ENCODE measurements around the gene MAP3K21.

- TF ChIP-seq CTCF (conservative IDR thresholded peaks at IDR 0.05 in 1 of 2, IDR thresholded peaks at IDR 0.05 in 1 of 2; ENCODE audit: low read depth in 1 of 2, low read length in 2 of 2): no peak
- no peak for TF ChIP-seq EZH2 (IDR thresholded peaks at IDR 0.05; ENCODE audit: low read length, missing control alignments)
Observed at GRCh38 chr1:233431753-233432403, 104.4 kb downstream of the MAP3K21 start.

Data from fibroblast of lung (primary cell).